Measurements from ENCODE around the gene RCOR1. TPM values are rescaled to one million over a fixed set of nuclear protein-coding genes. Genes with fewer than 3 reads are reported as not detected.

The RCOR1 gene
- total RNA-seq, 1 donor from 2014 or later = 4.7 TPM

DNA sequence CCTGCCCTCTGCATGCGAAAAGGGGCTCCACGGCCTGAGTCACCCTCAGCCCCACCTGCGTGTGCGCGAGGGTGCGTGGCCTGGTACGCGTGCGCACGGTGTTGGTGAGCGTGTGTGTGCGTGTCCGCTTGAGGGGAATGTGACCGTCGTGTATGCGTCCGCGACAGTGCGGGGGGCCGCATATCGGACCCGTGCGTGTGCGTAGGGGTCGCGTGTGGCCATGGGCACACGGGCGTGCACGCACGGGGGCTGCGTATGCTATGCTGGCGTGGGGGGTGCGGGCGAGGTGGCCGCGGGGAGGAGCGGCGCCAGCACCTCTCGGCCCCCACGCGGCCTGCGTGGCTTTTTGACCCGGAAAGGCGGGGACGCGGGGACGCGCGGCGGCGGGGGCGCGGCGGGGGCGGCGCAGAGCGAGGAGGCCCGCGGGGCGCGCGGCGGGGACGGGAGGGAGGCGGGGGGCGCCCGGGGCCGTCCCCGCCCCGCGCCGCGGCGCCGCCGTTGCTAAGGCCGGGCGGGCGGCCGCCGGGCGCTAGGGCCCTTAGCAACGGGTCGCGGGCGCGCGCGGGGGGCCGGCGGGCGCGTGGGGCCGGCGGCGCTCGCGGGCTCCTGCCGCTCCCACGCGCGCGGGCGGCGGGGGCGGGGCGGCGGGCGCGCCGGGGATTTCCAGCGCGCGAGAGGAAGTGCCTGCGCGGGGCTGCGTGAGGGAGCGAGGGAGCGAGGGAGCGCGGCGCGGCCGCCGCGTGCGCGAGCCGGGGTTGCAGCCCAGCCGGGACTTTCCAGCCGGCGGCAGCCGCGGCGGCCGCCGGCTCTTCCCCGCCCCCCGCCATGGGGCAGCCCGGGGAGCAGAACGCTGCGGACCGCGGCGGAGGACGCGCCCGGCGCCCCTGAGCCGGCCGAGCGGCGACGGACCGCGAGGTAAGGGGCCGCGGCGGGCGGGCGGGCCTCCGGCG, 184.6 kb downstream of the RCOR1 start, which contains the start of gene TRAF3:
TRAF3 (plus strand) TSS at position 689 of the 950 bp plus-strand sequence. CDS start 92,753 bp downstream, outside the sequence.
- H3K9me3 ChIP-seq = no peaks in the 10 kb centered on the region
- H3K4me3 ChIP-seq = peak within 1 kb of the TSS; percentile 88 to 95
- intact Hi-C loops (cut with DNase I) = loop anchor here (5.0 kb wide), 1 partner anchor 140 kb away; no protein-coding TSS in a partner anchor
- H3K27ac ChIP-seq = peak within 1 kb of the TSS; percentile 79 to 96
- peaks cover 0 to 12% of the 10 kb centered on the region in 2 donors for H3K4me1 ChIP-seq
- H3K27me3 ChIP-seq = no peaks in the 10 kb centered on the region
- DNase-seq (ENCODE audit: low spot score in 2 of 2) = peak in 1 of 2 donors; percentile 74
- TF ChIP-seq, protein P1, sequence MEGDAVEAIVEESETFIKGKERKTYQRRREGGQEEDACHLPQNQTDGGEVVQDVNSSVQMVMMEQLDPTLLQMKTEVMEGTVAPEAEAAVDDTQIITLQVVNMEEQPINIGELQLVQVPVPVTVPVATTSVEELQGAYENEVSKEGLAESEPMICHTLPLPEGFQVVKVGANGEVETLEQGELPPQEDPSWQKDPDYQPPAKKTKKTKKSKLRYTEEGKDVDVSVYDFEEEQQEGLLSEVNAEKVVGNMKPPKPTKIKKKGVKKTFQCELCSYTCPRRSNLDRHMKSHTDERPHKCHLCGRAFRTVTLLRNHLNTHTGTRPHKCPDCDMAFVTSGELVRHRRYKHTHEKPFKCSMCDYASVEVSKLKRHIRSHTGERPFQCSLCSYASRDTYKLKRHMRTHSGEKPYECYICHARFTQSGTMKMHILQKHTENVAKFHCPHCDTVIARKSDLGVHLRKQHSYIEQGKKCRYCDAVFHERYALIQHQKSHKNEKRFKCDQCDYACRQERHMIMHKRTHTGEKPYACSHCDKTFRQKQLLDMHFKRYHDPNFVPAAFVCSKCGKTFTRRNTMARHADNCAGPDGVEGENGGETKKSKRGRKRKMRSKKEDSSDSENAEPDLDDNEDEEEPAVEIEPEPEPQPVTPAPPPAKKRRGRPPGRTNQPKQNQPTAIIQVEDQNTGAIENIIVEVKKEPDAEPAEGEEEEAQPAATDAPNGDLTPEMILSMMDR (IDR thresholded peaks at IDR 0.05) = no peak
- H3K36me3 ChIP-seq = no peaks in the 10 kb centered on the region

DNA sequence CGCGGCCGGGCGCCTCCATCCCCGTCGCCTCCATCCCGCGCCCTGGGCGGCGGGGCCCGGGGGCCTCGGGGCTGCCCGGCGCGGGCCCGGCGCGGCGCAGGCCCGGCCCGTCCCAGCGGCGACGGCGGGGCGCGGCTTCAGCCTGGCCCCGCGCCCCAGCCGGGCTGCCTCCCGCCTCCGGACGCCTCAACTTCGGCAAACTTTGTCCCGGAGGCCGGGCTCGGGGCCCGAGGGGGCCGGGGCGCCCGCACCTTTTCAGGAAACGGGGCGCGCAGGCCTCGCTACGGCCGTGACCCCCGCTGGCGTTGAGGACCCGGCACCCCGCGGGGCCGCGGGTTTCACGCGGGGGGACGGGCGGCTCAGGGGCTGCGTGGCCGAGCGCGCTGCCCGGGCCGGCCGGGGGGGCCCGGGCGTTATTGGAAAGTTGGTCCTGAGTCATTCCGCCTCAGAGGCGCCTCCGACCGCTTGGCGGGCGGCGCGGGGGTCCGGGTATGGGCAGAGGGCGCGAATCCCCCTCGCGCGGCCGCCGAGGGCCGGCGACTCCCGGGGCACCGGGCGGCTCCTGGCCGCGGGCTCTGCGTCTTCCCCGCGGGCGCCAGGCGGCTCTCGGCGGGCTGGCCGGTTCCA, 185.4 kb downstream of the RCOR1 start:
- Histone ChIP-seq H3K4me3 (peak overlapping the region; percentile 88 to 95), H3K27me3 (no peaks in the 10 kb centered on the region), H3K4me1 (peaks cover 0 to 12% of the 10 kb centered on the region in 2 donors), H3K27ac (peak overlapping the region; percentile 79 to 96), H3K36me3 (no peaks in the 10 kb centered on the region), H3K9me3 (no peaks in the 10 kb centered on the region)
- TF ChIP-seq, protein P1 (IDR thresholded peaks at IDR 0.05) = no peak
- intact Hi-C loops (cut with DNase I) = loop anchor here (5.0 kb wide), 1 partner anchor 139 kb away; no protein-coding TSS in a partner anchor
- no peak for DNase-seq (ENCODE audit: low spot score in 2 of 2)

DNA sequence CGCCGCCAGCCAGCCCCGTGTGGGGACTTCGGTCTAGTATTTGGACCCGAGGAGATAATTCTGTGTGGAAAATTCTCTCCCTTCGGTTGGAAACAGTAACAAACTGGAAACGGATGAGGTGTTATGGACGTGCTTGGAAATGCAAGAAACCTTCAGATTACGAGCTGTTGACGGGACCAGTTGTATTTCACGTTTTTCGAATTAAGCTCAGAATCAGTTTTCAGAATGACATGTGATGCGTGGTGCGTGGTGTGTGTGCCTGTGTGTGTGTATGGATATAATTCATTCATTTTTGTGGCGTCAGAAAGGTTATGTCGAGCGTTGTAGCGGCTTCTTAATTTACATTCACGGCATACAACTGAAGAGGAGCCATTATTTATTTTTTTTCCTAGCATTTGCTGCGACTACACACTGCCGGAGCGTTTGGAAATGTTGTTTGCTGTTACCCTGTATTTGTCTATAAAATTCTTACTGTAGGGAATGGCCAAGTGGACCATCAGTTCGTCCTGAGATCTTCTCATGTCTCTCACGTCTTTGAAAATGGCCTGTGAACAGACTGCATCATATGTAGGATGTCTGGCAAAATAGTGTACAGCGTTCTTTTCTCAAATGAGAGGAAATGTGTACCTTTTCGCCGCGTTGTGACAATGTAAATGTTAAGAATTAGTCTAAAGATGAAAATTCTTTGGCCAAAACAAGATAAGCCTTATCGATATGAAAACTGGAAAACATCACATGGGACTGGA, 186.1 kb downstream of the RCOR1 start:
- Histone ChIP-seq H3K4me1 (peaks cover 0 to 12% of the 10 kb centered on the region in 2 donors), H3K36me3 (no peaks in the 10 kb centered on the region), H3K27ac (peak overlapping the region; percentile 79 to 96), H3K9me3 (no peaks in the 10 kb centered on the region), H3K4me3 (peak overlapping the region; percentile 88 to 95), H3K27me3 (no peaks in the 10 kb centered on the region)
- intact Hi-C loops (cut with DNase I) = loop anchor here (5.0 kb wide), 1 partner anchor 139 kb away; no protein-coding TSS in a partner anchor
- DNase-seq (ENCODE audit: low spot score in 2 of 2) = no peak
- TF ChIP-seq, protein P1 (IDR thresholded peaks at IDR 0.05) = no peak

GRCh38 chr14:102779084-102779462, 186.6 kb downstream of the RCOR1 start:
- no peak overlapping the region for H3K27ac ChIP-seq
- no peaks in the 10 kb centered on the region for H3K9me3 ChIP-seq
- TF ChIP-seq, protein P1 (IDR thresholded peaks at IDR 0.05) = no peak
- H3K36me3 ChIP-seq = no peaks in the 10 kb centered on the region
- DNase-seq (ENCODE audit: low spot score in 2 of 2) = no peak
- intact Hi-C loops (cut with DNase I) = loop anchor here (5.0 kb wide), 1 partner anchor 138 kb away; no protein-coding TSS in a partner anchor
- H3K4me1 ChIP-seq = peaks cover 0 to 12% of the 10 kb centered on the region in 2 donors
- no peaks in the 10 kb centered on the region for H3K27me3 ChIP-seq
- H3K4me3 ChIP-seq = peak overlapping the region; percentile 88 to 95

Measured in ascending aorta (tissue), 2 donors.